H1 (cell line): ENCODE results near the gene NRXN3. TPM values are rescaled to one million over a fixed set of nuclear protein-coding genes. Genes with fewer than 3 reads are reported as not detected.

ENCODE experiments used
- BRCA1 ChIP-seq: IDR thresholded peaks from 2 replicates; pipeline ENCODE4 v1.6.1; 2012; ENCODE audit warnings: low read depth, low read length, improper control_type of control experiment
- MAFK ChIP-seq: IDR thresholded peaks from 2 replicates; pipeline ENCODE4 v1.6.1; 2012; ENCODE audit warnings: low read depth, mild to moderate bottlenecking, improper control_type of control experiment, low read length
- polyA plus RNA-seq, 7 experiments: library from polyadenylated mRNA; depleted of rRNA in 3 of 7; stranded (reverse) in 5 of 7; unstranded in 2 of 7; fragments of >200 nt in 5 of 7; fragments of 200-250 nt in 2 of 7; gene quantifications; 1 replicate in 5 of 7; 2 replicates in 1 of 7; 4 replicates in 1 of 7; pipeline versions ENCODE4 v1.2.1 to v1.2.3, GENCODE V29; 2011 to 2013; ENCODE audit warnings: missing spikeins in 2 of 7, mixed read lengths in 2 of 7
- total RNA-seq: library from RNA; stranded (reverse); fragmentation: NEBNext Ultra II Directional; extraction: Animal tissue kit (Norgen Biotek cat#: 25700); gene quantifications from 2 replicates; pipeline ENCODE4 v1.2.1, GENCODE V29; 2021
- TF ChIP-seq, protein P1 (sequence below): IDR thresholded peaks from 2 replicates; pipeline ENCODE4 v1.6.1; 2011; ENCODE audit warnings: low read length, improper control_type of control experiment
- TF ChIP-seq, protein P2 (sequence below): IDR thresholded peaks from 2 replicates; pipeline ENCODE4 v1.6.1; 2012; ENCODE audit warnings: inconsistent platforms
- TF ChIP-seq, protein P3 (sequence below): IDR thresholded peaks from 2 replicates; pipeline ENCODE4 v1.6.1; 2012; ENCODE audit warnings: inconsistent platforms

The NRXN3 gene
- total and polyA plus RNA-seq, 2 of the 8 experiments (the other 6 are each of a cell fraction or from before 2014, with no cell fraction given): 2.6 to 4.1 TPM

DNA sequence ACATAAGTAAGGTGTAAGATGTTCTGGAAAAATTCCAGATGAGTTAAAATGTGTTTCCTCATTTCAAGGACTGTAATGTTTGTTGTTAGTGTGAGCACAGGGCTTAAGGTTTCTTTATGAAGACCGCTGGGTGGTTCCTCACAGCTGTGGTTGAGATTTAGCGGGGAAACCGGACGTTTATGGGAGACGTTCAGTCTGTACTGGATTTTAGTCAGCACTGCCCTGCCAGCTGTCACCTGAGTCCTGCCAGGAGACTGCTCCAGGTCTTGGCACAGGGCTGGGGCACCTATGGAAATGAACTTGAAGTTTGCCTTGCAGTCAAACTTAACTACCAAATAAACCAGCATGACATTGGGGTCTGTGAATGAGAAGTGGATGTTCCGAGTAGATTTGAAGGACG lies 1485.9 kb downstream of the NRXN3 start (continued):
- no peak for TF ChIP-seq BRCA1
- TF ChIP-seq, protein P1, sequence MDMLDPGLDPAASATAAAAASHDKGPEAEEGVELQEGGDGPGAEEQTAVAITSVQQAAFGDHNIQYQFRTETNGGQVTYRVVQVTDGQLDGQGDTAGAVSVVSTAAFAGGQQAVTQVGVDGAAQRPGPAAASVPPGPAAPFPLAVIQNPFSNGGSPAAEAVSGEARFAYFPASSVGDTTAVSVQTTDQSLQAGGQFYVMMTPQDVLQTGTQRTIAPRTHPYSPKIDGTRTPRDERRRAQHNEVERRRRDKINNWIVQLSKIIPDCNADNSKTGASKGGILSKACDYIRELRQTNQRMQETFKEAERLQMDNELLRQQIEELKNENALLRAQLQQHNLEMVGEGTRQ: no peak
- no peak for TF ChIP-seq MAFK
- TF ChIP-seq, protein P2, sequence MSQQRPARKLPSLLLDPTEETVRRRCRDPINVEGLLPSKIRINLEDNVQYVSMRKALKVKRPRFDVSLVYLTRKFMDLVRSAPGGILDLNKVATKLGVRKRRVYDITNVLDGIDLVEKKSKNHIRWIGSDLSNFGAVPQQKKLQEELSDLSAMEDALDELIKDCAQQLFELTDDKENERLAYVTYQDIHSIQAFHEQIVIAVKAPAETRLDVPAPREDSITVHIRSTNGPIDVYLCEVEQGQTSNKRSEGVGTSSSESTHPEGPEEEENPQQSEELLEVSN: no peak
- TF ChIP-seq, protein P3, sequence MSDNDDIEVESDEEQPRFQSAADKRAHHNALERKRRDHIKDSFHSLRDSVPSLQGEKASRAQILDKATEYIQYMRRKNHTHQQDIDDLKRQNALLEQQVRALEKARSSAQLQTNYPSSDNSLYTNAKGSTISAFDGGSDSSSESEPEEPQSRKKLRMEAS: no peak
